G401 (cell line): ENCODE measurements around the gene ERGIC3. TPM values are rescaled to one million over a fixed set of nuclear protein-coding genes. Genes with fewer than 3 reads are reported as not detected.

Experiments used
- total RNA-seq: library from RNA; depleted of rRNA; stranded (reverse); fragments of >200 nt; shearing (Covaris generic); gene quantifications from 2 replicates; pipeline ENCODE4 v1.2.3, GENCODE V29; 2014; rRNA removed

The ERGIC3 gene
- total RNA-seq, 1 experiment from 2014 or later, result 371 TPM

Other genes with a start within 250 kb of the ERGIC3 start
- not detected in 2 replicates for gene FAM83C, start 249.7 kb upstream of the ERGIC3 start, total RNA-seq
- gene UQCC1, start 130.1 kb upstream of the ERGIC3 start, total RNA-seq, result 36.1 and 66.2 TPM in 2 replicates
- gene GDF5, start 103.8 kb upstream of the ERGIC3 start, total RNA-seq, result 0.62 and 0.71 TPM in 2 replicates
- gene CEP250, start 86.5 kb upstream of the ERGIC3 start, total RNA-seq, result 29.3 and 39.2 TPM in 2 replicates
- gene C20orf173, start 12.4 kb upstream of the ERGIC3 start, total RNA-seq, result not detected in 2 replicates
- 8.0 and 12.7 TPM in 2 replicates for gene SPAG4, start 73.8 kb downstream of the ERGIC3 start, total RNA-seq
- 49.2 and 87.2 TPM in 2 replicates for gene CPNE1, start 122.8 kb downstream of the ERGIC3 start, total RNA-seq
- 72.7 and 80.0 TPM in 2 replicates for gene RBM12, start 122.8 kb downstream of the ERGIC3 start, total RNA-seq
- 77.7 and 89.4 TPM in 2 replicates for gene NFS1, start 157.3 kb downstream of the ERGIC3 start, total RNA-seq
- gene ROMO1, start 157.3 kb downstream of the ERGIC3 start, total RNA-seq, result 152 and 320 TPM in 2 replicates
- gene RBM39, start 200.2 kb downstream of the ERGIC3 start, total RNA-seq, result 275 and 324 TPM in 2 replicates
- 46.1 and 81.2 TPM in 2 replicates for gene PHF20, start 229.9 kb downstream of the ERGIC3 start, total RNA-seq